HCT116 (cell line): ENCODE results near the gene TARS1.

Experiments used
- EGR1 ChIP-seq: IDR thresholded peaks from 2 replicates; pipeline ENCODE4 v1.6.1; 2012; ENCODE audit warnings: low read depth
- EZH2 ChIP-seq: fragments of 200-600 bp; sonication (generic); IDR thresholded peaks from 2 replicates; pipeline ENCODE4 v1.6.1; 2017; ENCODE audit warnings: antibody characterized with exemption, mixed run types
- FOSL1 ChIP-seq: IDR thresholded peaks from 2 replicates; pipeline ENCODE4 v1.6.1; 2012; ENCODE audit warnings: low read depth
- JUND ChIP-seq: IDR thresholded peaks from 2 replicates; pipeline ENCODE4 v1.6.1; 2012
- POLR2AphosphoS5 ChIP-seq: IDR thresholded peaks from 2 replicates; pipeline ENCODE4 v1.6.1; 2011; ENCODE audit warnings: mild to moderate bottlenecking, low read depth, low read length, moderate library complexity
- SIN3A ChIP-seq: IDR thresholded peaks from 2 replicates; pipeline ENCODE4 v1.6.1; 2012; ENCODE audit warnings: low read depth
- SP1 ChIP-seq: IDR thresholded peaks from 2 replicates; pipeline ENCODE4 v1.6.1; 2012; ENCODE audit warnings: low read depth
- YY1 ChIP-seq: IDR thresholded peaks from 2 replicates; pipeline ENCODE4 v1.6.1; 2011; ENCODE audit warnings: low read length, low read depth, moderate library complexity, mild to moderate bottlenecking; ENCODE audit not compliant: insufficient replicate concordance; ENCODE audit errors: extremely low read depth
- ZNF274 ChIP-seq: fragments of 200-500 bp; sonication (Bioruptor generic); IDR thresholded peaks from 2 replicates; pipeline ENCODE4 v1.6.1; 2014; ENCODE audit warnings: mild to moderate bottlenecking, low read depth, low read length, inconsistent platforms
- TF ChIP-seq, protein P1 (sequence below), 3 experiments: fragments of 200-600 bp in 1 of 3; sonication (generic) in 1 of 3; IDR thresholded peaks in 2 of 3; conservative IDR thresholded peaks in 1 of 3; 2 replicates each; pipeline ENCODE4 v1.5.1; 2012 to 2017; ENCODE audit warnings: low read depth in 2 of 3, low read length in 2 of 3, antibody characterized with exemption in 1 of 3, borderline replicate concordance in 1 of 3, control low read depth in 1 of 3, mild to moderate bottlenecking in 1 of 3, mixed read lengths in 1 of 3, mixed run types in 1 of 3, moderate library complexity in 1 of 3; ENCODE audit not compliant: insufficient read depth in 1 of 3
- TF ChIP-seq, protein P2 (sequence below): IDR thresholded peaks from 2 replicates; pipeline ENCODE4 v1.6.1; 2012

- TF ChIP-seq ZNF274 (no peak), JUND (no peak), SP1 (no peak), EZH2 (no peak), FOSL1 (no peak), POLR2AphosphoS5 (no peak), EGR1 (no peak), YY1 (no peak), SIN3A (no peak)
- TF ChIP-seq, protein P1, sequence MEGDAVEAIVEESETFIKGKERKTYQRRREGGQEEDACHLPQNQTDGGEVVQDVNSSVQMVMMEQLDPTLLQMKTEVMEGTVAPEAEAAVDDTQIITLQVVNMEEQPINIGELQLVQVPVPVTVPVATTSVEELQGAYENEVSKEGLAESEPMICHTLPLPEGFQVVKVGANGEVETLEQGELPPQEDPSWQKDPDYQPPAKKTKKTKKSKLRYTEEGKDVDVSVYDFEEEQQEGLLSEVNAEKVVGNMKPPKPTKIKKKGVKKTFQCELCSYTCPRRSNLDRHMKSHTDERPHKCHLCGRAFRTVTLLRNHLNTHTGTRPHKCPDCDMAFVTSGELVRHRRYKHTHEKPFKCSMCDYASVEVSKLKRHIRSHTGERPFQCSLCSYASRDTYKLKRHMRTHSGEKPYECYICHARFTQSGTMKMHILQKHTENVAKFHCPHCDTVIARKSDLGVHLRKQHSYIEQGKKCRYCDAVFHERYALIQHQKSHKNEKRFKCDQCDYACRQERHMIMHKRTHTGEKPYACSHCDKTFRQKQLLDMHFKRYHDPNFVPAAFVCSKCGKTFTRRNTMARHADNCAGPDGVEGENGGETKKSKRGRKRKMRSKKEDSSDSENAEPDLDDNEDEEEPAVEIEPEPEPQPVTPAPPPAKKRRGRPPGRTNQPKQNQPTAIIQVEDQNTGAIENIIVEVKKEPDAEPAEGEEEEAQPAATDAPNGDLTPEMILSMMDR (IDR thresholded peaks at IDR 0.05 in 2 of 3, conservative IDR thresholded peaks at IDR 0.05 in 1 of 3; ENCODE audit: borderline replicate concordance in 1 of 3, insufficient read depth in 1 of 3, low read depth in 2 of 3, low read length in 2 of 3) = no peak
- TF ChIP-seq, protein P2, sequence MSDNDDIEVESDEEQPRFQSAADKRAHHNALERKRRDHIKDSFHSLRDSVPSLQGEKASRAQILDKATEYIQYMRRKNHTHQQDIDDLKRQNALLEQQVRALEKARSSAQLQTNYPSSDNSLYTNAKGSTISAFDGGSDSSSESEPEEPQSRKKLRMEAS = no peak
These were observed 75.7 kb downstream of the TARS1 start for GRCh38 chr5:33516421-33516820.
